22Rv1 (cell line): ENCODE data around the gene ACAT2.

Experiments
- ZFX ChIP-seq: fragments of 450-650 bp; IDR thresholded peaks from 2 replicates; pipeline ENCODE4 v1.6.1; 2017; ENCODE audit warnings: antibody characterized with exemption, borderline replicate concordance
- TF ChIP-seq, protein P1 (sequence below): fragments of 450-650 bp; IDR thresholded peaks from 2 replicates; pipeline ENCODE4 v1.5.1; 2017; ENCODE audit warnings: mild to moderate bottlenecking

DNA sequence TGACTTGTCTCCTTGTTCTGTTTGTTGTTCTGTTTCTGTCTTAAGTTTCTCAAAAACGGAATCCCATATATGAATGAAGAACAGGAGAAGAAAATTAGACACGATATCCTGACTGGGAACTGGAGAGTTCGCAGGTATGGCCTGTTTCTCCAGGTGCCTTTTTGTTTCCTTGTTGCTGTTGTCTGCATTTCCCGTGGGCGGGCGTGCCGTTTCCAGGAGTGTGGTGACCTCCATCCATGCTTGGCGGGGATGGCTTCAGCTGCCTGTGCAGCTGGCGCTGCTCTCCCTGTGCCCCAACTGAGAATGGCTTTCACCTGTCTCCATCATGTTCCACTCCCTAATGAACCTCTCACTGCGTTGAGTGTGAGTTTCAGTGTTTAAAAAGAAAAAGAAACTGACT is 42.7 kb downstream of the ACAT2 start:
- TF ChIP-seq, protein P1, sequence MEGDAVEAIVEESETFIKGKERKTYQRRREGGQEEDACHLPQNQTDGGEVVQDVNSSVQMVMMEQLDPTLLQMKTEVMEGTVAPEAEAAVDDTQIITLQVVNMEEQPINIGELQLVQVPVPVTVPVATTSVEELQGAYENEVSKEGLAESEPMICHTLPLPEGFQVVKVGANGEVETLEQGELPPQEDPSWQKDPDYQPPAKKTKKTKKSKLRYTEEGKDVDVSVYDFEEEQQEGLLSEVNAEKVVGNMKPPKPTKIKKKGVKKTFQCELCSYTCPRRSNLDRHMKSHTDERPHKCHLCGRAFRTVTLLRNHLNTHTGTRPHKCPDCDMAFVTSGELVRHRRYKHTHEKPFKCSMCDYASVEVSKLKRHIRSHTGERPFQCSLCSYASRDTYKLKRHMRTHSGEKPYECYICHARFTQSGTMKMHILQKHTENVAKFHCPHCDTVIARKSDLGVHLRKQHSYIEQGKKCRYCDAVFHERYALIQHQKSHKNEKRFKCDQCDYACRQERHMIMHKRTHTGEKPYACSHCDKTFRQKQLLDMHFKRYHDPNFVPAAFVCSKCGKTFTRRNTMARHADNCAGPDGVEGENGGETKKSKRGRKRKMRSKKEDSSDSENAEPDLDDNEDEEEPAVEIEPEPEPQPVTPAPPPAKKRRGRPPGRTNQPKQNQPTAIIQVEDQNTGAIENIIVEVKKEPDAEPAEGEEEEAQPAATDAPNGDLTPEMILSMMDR = no peak
- no peak for TF ChIP-seq ZFX
